Loucy (cell line): Measurements from ENCODE around the gene ZNF536.

Experiments
- CTCF ChIP-seq: fragments of 200-600 bp; sonication (generic); conservative IDR thresholded peaks from 2 replicates; pipeline ENCODE4 v1.5.1; 2014; ENCODE audit warnings: mild to moderate bottlenecking, antibody characterized with exemption, low read length
- EZH2phosphoT487 ChIP-seq: fragments of 200-600 bp; IDR thresholded peaks from 2 replicates; pipeline ENCODE4 v1.6.1; 2018; ENCODE audit warnings: antibody characterized with exemption, mild to moderate bottlenecking, moderate library complexity, borderline replicate concordance

GRCh38 chr19:30473334-30473867 is 101.2 kb downstream of the ZNF536 start:
- TF ChIP-seq CTCF (no peak), EZH2phosphoT487 (no peak)
